HG03196 (cell line): Measurements from ENCODE around the gene ZWILCH.

Experiments used
- ATAC-seq: cut with Tn5 transposase; IDR thresholded peaks from one replicate; pipeline ENCODE4 v1.9.1; 2021; ENCODE audit not compliant: unreplicated experiment

The ZWILCH gene

GRCh38 chr15:66535056-66535455, 29.9 kb downstream of the ZWILCH start:
- ATAC-seq: no peak

DNA sequence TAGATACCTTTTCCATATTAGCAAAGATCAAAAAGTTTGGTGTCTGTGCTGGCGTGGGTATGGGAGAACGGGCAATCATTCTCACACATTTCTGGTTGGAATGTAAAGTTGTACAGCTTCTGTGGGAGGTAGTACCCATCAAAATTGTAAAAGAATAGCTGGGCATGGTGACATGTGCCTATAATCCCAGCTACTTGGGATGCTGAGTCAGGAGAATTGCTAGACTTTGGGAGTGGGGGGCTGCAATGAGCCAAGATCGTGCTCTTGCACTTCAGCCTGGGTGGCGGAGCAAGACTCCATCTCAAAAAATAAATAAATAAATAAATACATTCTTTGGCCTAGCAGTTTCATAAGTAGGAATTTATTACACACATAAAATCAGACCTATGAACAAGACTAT, 37.8 kb downstream of the ZWILCH start:
- ATAC-seq: no peak

GRCh38 chr15:66545255-66545654, 40.1 kb downstream of the ZWILCH start:
- ATAC-seq: no peak

DNA sequence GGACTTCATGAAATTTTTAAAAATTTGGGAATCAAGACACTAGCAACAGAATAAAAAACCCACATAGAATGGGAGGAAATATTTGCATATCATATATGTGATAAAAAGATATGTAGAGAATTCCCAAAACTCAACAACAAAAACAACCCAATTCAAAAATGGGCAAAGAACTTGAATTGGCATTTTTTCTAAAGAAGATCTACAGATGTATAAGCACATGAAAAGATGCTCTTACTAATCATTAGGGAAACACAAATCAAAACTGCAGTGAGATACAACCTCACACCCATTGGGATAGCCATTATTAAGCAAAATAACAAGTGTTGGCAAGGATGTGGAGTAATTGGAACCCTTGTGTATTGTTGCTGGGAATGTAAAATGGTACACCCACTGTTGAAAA, 50.6 kb downstream of the ZWILCH start:
- ATAC-seq: no peak

DNA sequence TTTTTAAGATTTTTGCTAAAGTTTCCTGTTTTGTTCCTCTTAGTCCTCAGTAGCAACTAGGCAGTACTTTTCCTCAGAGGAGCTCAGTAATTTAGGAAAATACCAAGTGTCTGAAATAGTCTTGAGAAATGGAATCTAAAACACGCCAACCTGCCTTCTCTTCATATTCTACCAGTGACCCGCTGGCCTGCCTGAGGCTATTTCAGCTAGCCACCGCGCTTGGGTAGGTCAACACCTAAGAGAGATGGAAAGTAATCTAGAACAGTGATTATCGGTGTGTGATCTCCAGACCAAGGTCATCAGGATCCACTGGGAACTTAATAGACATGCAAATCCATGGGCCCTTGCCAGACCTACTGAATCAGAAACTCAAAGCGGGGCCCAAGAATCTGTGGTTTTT, 53.1 kb downstream of the ZWILCH start:
- ATAC-seq: no peak

DNA sequence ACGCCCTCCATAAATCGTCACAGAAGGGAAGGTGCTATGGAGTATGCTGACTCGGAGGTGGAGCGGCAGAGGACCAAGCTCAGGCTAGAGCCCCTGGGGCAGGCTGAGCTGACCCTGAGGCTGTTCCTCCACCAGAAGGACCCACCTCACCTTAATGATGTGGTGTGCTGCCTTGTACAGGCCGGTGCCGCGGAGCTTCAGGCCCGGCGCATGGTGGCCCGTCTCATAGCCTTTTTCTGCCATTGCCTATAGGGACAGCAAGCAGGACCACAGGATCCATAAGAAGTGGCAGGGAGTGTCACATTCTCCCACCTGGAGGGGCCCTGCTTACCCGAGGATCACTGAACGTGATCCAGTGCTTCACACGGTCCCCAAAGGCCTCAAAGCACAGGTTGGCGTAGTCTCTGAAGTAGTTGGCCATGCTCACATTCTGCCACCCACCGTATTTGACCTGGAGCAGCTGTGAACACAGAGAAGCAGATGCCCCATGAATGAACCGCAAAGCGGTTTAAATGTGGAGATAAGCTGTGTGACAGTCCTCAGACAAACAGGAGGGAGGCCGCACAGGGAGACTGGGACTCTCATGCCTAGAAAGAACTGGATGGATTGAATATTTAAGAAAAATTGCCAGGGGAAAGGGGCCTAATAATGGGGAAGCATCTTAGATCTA, 55.9 kb downstream of the ZWILCH start:
- no peak for ATAC-seq

DNA sequence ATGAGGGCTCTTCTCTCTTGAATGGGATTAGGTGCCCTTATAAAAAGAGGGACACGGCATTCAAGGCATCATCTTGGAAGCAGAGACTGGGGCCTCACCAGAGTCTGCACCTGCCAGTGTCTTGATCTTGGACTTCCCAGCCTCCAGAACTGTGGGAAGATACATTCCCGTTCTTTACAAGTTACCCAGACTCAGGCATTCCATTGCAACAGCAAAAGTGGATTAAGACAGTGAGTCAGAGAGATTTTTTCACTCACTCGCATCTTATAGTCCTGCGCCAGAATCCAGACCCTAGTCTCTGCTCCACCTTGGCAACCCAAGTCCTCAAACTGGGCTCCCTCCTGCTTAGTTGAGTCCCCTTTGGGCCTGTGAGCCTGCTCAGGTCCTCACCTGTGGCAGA, 58.0 kb downstream of the ZWILCH start:
- ATAC-seq: no peak

DNA sequence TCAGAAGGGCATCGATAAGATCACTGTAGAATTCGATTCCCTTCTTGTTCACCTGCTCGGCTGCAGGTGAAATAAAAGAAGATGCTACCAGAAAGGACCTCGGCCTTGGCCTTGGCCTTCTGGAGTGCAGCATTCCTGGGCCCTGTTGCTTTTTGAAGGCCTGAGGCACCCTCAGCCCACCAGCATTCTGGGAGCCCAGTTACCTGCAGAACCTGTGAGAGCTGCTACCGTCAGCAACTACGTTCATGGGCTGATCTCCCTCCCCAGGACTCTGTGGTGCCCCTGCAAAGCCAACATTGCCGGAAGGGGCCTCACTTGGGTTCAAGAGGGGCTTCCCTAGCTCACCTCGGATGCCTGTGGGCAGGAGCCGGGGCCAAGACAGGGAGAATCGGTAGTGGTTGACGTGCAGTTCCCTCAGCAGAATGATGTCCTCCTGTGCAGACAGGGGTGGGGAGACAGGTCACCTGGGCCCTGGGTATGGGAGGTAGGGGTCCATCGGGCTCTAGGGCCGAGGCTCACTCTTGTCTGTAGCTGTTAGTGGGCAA, 58.5 kb downstream of the ZWILCH start:
- no peak for ATAC-seq

DNA sequence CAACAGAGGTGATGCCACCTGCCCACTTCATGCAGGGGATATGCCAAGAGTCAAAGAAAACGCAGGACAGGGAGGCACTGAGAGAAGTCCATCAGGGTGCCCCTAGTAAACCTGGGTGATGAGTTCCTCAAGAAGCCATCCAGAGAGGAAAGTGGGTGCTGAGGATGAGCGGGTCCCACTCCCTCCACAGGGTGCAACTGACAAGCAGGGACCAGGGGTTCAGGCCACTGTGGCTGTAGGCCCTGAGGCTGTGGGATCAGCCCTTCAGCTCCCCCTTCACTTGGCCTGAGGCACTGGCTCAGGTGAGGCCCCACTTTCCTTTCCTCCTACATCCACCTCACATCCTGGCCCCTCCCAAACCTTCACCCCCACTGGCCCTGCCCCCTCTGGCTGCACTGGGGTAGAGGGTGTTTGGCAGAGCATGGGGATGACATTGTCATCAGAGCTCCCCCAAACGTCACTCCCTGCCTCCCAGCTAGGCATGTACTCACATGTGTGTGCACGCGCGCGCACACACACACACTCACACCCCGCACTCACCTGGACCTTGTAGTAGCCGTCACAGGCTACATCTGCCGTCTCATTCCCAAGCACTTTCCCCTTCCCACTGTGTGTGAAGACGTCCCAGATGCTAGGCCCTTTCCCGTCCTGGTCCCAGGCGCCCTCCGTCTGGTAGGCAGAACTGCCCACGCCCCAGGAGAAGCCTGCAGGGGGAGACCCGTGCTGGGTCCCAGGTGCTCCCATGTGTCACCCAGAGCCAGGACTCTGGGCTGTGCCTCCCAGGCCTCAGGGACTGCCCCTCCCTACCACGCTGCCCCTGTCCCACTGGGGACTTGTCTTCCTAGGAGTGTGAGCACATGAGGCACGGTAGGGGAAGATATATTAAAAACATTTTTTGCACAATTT, 59.3 kb downstream of the ZWILCH start:
- no peak for ATAC-seq

- ATAC-seq: no peak
These were observed 60.1 kb downstream of the ZWILCH start for GRCh38 chr15:66565141-66565641.

DNA sequence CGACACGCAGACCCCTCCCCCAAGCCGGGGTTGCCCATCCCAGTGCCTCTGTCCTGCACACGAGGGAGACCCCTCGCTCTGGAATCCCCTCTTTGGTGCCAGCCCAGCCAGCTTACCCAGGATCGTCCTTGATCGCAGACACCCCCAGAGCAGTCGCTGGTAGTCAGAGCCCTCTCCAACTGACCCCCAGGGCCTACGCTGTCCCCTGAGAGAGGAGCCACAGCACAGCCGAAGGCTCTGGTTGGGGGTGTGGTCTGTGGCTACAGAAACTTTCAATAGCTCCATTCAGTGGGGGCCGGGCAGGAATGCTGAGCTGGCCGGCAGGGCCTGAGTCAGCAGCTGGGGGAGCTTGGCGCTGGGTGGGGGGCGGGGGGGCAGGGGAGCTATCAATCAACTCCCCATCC, 60.6 kb downstream of the ZWILCH start, which contains the start of gene LCTL:
TSS of gene LCTL (minus strand) at position 258 of the 404 bp plus-strand sequence. CDS start 633 bp downstream, outside the sequence.
- ATAC-seq: no peak

GRCh38 chr15:66566963-66567531, 61.9 kb downstream of the ZWILCH start:
- ATAC-seq: no peak

DNA sequence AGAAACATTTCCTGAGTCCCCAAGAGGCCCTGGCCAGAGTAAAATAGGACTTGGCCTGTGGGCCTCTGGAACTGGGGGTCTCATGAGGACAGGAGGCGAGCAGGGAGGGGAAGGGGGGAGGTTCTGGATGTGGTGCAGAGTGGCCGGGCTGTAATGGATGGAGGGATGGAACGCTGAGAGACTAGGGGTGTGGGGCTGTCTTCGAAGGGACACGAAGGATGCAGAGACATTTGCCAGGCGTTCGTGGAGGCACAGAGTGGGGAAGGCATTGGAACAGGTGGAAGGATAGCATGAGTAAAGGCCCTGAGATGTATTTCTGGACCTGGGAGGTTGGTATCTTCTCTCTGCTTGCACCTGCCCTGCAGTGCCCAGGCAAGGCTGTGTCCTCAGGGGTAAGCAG, 62.8 kb downstream of the ZWILCH start:
- ATAC-seq: no peak

DNA sequence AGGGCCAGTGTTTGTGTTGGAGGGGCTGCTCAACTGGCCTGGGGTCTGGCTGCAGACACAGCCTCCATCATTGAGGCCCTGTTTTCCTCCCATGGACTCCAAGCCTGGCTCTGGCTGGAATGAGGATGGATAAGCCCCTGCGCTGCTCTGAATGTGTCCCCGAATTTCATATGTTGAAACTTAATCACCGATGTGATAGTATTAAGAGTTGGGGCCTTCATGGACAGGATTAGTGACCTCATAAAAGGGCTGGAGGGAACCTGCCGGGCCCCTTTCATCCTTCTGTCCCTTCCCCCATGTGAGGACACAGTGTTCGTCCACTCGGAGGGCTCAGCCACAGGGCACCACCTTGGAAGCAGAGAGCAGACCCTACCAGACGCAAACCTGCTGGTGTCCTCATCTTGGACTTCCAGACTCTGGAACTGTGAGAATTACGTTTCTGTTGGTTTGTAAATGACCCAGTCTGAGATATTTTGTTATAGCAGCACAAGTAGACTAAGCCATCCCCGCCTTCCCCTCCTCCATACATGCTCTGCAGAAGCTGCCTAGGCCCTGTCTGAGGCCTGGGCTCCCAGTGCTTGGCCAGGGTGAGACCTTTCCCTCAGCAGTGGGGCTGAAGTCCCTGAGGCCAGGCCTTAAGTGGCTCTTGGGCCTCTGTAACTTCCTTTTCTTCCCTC, 64.5 kb downstream of the ZWILCH start:
- ATAC-seq: no peak

DNA sequence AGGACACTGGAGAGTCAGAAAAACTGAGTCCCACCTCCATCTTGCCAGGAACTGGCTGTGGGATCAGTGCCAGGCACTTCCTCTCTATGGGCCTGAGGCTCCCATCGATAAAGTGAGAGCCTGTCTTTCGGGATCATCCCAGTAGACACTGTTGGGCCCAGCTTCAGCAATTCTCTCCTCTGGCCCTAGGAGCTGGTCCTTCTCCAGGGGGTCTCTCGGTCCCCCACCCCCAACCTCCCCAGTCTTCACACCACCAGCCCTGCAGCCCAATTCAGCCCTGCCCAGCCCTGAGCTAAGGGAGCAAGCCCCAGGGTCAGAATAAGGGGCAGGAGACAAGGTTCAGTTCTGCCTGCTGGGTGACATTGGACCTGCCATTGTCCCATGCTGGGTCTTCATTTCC, 65.2 kb downstream of the ZWILCH start:
- no peak for ATAC-seq

DNA sequence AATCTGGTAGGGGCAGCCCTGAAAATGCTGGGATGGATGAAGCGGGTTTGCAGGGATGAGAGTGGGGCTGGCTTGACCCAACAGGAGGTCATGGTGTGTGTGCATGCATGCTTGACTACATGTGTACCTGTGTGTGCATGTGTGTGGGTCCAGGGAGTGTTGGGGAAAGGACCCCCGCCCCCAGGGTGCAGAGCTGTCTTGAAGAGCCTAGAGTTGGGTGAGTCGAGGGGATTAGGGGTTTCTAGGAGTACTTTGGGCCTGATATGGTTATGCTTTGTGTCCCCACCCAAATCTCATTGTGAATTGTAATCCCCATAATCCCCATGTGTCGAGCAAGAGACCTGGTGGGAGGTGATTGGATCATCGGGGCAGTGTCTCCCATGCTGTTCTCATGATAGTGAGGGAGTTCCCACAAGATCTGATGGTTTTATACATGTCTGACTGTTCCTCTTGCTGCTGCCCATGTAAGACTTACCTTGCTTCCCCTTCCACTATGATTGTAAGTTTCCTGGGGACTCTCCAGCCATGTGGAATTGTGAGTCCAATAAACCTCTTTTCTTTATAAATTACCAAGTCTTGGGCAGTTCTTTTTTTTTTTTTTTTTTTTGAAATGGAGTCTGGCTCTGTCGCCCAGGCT, 65.8 kb downstream of the ZWILCH start:
- no peak for ATAC-seq

DNA sequence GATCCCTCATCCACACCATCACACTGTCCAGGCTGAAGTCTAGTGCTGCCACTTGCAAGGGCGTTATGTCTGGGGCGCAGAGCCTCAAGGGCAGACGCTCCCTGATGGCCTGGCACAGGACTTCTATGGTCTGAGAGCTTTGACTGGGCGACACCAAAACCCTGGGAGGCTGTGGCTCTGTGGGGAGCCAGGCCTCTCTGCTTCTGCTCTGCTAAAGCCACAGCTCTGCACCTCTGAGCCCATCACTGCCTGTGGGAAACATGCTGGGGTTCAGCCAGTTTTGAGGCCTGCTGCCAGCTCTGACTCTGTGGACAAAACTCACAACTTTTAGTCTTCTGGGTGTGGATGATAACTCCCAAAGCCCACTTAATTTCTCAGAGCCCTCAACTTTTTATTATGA, 67.0 kb downstream of the ZWILCH start:
- no peak for ATAC-seq

- ATAC-seq: no peak
These were observed 68.2 kb downstream of the ZWILCH start for GRCh38 chr15:66573348-66573718.

DNA sequence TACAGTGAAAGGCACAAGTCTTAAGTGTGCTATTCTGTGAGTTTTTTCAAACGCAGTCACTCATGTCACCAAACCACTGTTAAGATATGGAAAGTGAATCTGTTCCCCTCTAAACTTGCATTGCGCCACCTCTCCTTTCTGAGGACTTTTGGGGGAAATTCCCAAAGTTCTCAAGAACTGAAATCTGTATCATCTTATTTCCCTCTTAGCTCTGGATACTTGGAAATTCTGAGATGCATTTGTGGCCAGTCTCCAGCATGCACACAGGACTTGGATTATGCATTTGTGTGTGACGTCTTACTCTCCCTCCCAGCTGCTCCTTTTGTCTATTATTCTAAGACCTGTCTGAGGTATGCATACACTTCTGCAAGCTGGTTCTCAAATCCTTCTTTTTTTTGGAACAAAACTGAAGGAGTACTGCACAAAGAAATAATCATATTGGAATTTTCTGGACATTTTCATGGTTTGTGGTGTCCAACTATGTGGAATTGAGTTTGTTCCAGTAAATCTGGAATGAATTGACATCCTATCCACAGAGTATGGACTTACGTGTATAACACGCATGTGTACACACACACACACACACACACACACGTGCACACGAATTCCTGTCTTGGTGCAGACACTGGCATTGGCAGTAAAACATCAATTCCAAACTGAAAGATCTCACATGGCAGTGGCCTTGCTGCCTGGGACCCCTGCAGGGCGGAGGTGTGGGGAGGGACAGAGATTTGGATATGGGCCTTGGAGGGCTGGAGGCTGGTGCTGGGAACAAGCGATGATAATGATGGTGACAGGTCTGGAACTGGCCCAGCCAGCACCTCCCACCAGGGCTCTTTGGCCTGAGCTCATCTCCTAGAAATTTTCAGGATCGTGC, 68.8 kb downstream of the ZWILCH start:
- no peak for ATAC-seq

DNA sequence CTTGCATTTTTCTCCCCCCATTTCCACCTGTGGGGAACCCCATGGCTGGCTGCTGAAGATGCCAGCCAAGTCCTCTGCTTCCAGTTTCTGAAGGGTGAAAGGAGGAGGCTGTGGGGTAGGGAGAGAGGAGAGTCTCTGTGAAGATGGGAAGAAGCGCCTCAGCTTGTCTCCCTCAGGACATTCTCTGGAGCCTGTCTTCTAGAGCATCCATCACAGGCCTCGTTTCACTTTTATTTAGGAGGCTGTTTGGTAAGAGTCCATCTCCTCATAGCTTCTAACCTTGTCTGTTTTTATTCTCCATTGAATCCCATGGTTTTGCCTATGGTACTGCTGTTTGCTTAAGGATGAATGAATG, 69.4 kb downstream of the ZWILCH start:
- ATAC-seq: no peak
